HepG2 (cell line): ENCODE results near the gene RRM2. TPM values are rescaled to one million over a fixed set of nuclear protein-coding genes. Genes with fewer than 3 reads are reported as not detected.

ENCODE experiments used
- BCL6 ChIP-seq: IDR thresholded peaks from 2 replicates; pipeline ENCODE4 v1.6.1; 2016; ENCODE audit warnings: missing genetic modification reagents, missing compliant biosample characterization
- EED ChIP-seq: sonication (generic); formaldehyde crosslinking; IDR thresholded peaks from 2 replicates; pipeline ENCODE4 v1.5.0; 2020; ENCODE audit warnings: mild to moderate bottlenecking, missing genetic modification reagents
- FOSL2 ChIP-seq: sonication (generic); formaldehyde crosslinking; IDR thresholded peaks from 2 replicates; pipeline ENCODE4 v1.4.0; 2020; ENCODE audit warnings: missing genetic modification reagents
- HOXA7 ChIP-seq: sonication (generic); formaldehyde crosslinking; IDR thresholded peaks from 2 replicates; pipeline ENCODE4 v1.8.1; 2022; ENCODE audit warnings: mild to moderate bottlenecking, missing genetic modification reagents, moderate library complexity
- JARID2 ChIP-seq: sonication (generic); formaldehyde crosslinking; IDR thresholded peaks from 2 replicates; pipeline ENCODE4 v1.8.1; 2023; ENCODE audit warnings: missing genetic modification reagents, inconsistent platforms; ENCODE audit not compliant: insufficient replicate concordance
- NFAT5 ChIP-seq: sonication (generic); formaldehyde crosslinking; IDR thresholded peaks from 2 replicates; pipeline ENCODE4 v1.4.0; 2020; ENCODE audit warnings: missing genetic modification reagents
- PHB2 ChIP-seq: fragments of 450-650 bp; IDR thresholded peaks from 2 replicates; pipeline ENCODE4 v1.6.1; 2018; ENCODE audit not compliant: partially characterized antibody
- RARA ChIP-seq: IDR thresholded peaks from 2 replicates; pipeline ENCODE4 v1.6.1; 2016; ENCODE audit warnings: missing genetic modification reagents, missing compliant biosample characterization
- REPIN1 ChIP-seq: sonication (generic); formaldehyde crosslinking; IDR thresholded peaks from 2 replicates; pipeline ENCODE4 v1.8.0; 2022; ENCODE audit warnings: missing genetic modification reagents, low read depth, mild to moderate bottlenecking, borderline replicate concordance
- SATB2 ChIP-seq: sonication (generic); formaldehyde crosslinking; IDR thresholded peaks from 2 replicates; pipeline ENCODE4 v1.5.0; 2020; ENCODE audit warnings: missing genetic modification reagents
- SMAD3 ChIP-seq: sonication (generic); formaldehyde crosslinking; IDR thresholded peaks from 2 replicates; pipeline ENCODE4 v1.4.0; 2020; ENCODE audit warnings: missing genetic modification reagents
- TBX3 ChIP-seq: fragments of 450-650 bp; IDR thresholded peaks from 2 replicates; pipeline ENCODE4 v1.6.1; 2017; ENCODE audit warnings: antibody characterized with exemption, mild to moderate bottlenecking, inconsistent platforms, borderline replicate concordance
- YEATS4 ChIP-seq: sonication (generic); formaldehyde crosslinking; IDR thresholded peaks from 2 replicates; pipeline ENCODE4 v1.4.0; 2020; ENCODE audit warnings: missing genetic modification reagents, borderline replicate concordance
- ZKSCAN8 ChIP-seq: IDR thresholded peaks from 2 replicates; pipeline ENCODE4 v1.6.1; 2016; ENCODE audit warnings: borderline replicate concordance, missing genetic modification reagents, missing compliant biosample characterization
- ZMAT5 ChIP-seq: sonication (generic); formaldehyde crosslinking; IDR thresholded peaks from 2 replicates; pipeline ENCODE4 v1.5.0; 2020; ENCODE audit warnings: mild to moderate bottlenecking, low read depth, missing genetic modification reagents, borderline replicate concordance
- ZNF207 ChIP-seq: fragments of 450-650 bp; IDR thresholded peaks from 2 replicates; pipeline ENCODE4 v1.6.1; 2016; ENCODE audit warnings: antibody characterized with exemption, borderline replicate concordance
- ZNF317 ChIP-seq: sonication (generic); formaldehyde crosslinking; IDR thresholded peaks from 2 replicates; pipeline ENCODE4 v1.5.0; 2020; ENCODE audit warnings: mild to moderate bottlenecking, missing genetic modification reagents
- ZNF337 ChIP-seq: sonication (generic); formaldehyde crosslinking; IDR thresholded peaks from 2 replicates; pipeline ENCODE4 v1.5.1; 2020; ENCODE audit warnings: missing genetic modification reagents, low read depth, mild to moderate bottlenecking, borderline replicate concordance
- ZNF33A ChIP-seq: sonication (generic); formaldehyde crosslinking; IDR thresholded peaks from 2 replicates; pipeline ENCODE4 v1.5.1; 2020; ENCODE audit warnings: missing genetic modification reagents, mild to moderate bottlenecking, moderate library complexity, borderline replicate concordance
- ZNF383 ChIP-seq: sonication (generic); formaldehyde crosslinking; IDR thresholded peaks from 2 replicates; pipeline ENCODE4 v1.4.0; 2020; ENCODE audit warnings: missing genetic modification reagents, mild to moderate bottlenecking, borderline replicate concordance
- ZNF678 ChIP-seq: sonication (generic); formaldehyde crosslinking; IDR thresholded peaks from 2 replicates; pipeline ENCODE4 v1.4.0; 2020; ENCODE audit warnings: mild to moderate bottlenecking, missing genetic modification reagents
- ZNF7 ChIP-seq: IDR thresholded peaks from 2 replicates; pipeline ENCODE4 v1.6.1; 2016; ENCODE audit warnings: missing biosample characterization, missing genetic modification reagents
- ZNF75D ChIP-seq: sonication (generic); formaldehyde crosslinking; IDR thresholded peaks from 2 replicates; pipeline ENCODE4 v1.8.1; 2023; ENCODE audit warnings: missing genetic modification reagents, mild to moderate bottlenecking, borderline replicate concordance
- ZNF773 ChIP-seq: sonication (generic); formaldehyde crosslinking; IDR thresholded peaks from 2 replicates; pipeline ENCODE4 v1.4.0; 2020; ENCODE audit warnings: missing genetic modification reagents, borderline replicate concordance
- polyA plus RNA-seq, 8 experiments: library from polyadenylated mRNA; depleted of rRNA in 3 of 8; stranded (reverse) in 7 of 8; unstranded in 1 of 8; fragments of >200 nt; fragmentation: Illumina TruSeq in 4 of 8; extraction: Trizol in 4 of 8; gene quantifications; 2 replicates each; pipeline versions ENCODE4 v1.2.1 to v1.2.3, GENCODE V29; 2011 to 2016; ENCODE audit warnings: low read depth in 4 of 8, missing spikeins in 1 of 8, mixed read lengths in 1 of 8; ENCODE audit not compliant: insufficient read depth in 1 of 8
- total RNA-seq, 5 experiments: library from RNA; depleted of rRNA; stranded (reverse); fragments of >200 nt; fragmentation: Illumina TruSeq; extraction: Trizol; gene quantifications; 2 replicates each; pipeline ENCODE4 v1.2.3, GENCODE V29; 2016; ENCODE audit warnings: low read depth in 1 of 5

RRM2 gene
- total and polyA plus RNA-seq, 2 of the 13 experiments (the other 11 are each of a cell fraction or from before 2014, with no cell fraction given) = 31.3 to 150 TPM

DNA sequence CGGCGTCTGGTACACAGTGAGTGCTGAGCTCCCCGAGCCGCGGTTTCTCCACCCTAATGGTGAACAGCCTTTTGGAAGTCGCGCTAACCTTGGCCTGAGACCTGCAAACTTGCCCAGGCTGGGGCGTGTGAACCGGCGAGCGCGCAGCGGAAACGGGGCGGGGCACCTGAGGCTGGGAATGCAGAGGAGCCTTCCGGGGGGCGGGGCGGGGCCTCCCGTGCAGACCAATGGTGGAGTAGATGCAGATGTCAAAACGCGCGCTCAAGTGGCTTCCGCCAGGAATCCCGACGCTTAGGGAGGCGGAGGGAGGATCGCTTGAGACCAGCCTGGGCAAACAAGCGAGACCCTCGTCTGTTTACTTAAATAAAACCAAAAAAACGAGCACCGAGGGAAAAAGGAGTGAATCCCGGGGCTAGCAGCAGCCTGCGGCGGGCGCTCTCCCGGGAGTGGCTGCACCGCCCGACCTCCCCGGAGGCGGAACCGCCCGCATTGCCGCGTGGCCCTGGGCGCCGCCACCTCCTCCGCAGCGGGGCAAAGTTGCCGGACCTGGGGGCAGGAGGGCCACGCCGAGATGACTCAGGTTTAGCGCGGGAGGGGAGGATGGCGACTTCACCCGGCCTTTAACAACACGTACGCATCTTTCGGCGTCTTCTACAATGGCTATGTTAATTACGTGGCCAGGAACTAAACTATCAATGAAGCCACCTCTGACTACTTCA lies 2.2 kb upstream of the RRM2 start (continued):
- TF ChIP-seq ZNF773 (CRISPR knock-in tag) (peak; percentile 91), PHB2 (no peak), SMAD3 (0 out of 2 replicates have a peak, but pooled peaks have one; percentile 6), ZNF7 (CRISPR knock-in tag) (no peak; the same call in 1 of the 2 replicates), ZNF207 (no peak), ZNF678 (peak; percentile 82; the same call in 1 of the 2 replicates), NFAT5 (CRISPR knock-in tag) (peak; percentile 89), REPIN1 (CRISPR knock-in tag) (peak; percentile 80), RARA (CRISPR knock-in tag) (peak; percentile 77), BCL6 (peak; percentile 47), TBX3 (0 out of 2 replicates have a peak, but pooled peaks have one; percentile 58), ZNF383 (CRISPR knock-in tag) (no peak), ZNF317 (CRISPR knock-in tag) (peak; percentile 72; the same call in 1 of the 2 replicates), ZNF75D (CRISPR knock-in tag) (no peak; the same call in 1 of the 2 replicates), JARID2 (CRISPR knock-in tag) (no peak), ZKSCAN8 (CRISPR knock-in tag) (peak; percentile 61; the same call in 1 of the 2 replicates), SATB2 (CRISPR knock-in tag) (0 out of 2 replicates have a peak, but pooled peaks have one; percentile 60), HOXA7 (CRISPR knock-in tag) (no peak), EED (CRISPR knock-in tag) (no peak), FOSL2 (CRISPR knock-in tag) (peak; percentile 95), YEATS4 (CRISPR knock-in tag) (peak; percentile 99), ZMAT5 (no peak), ZNF33A (no peak), ZNF337 (CRISPR knock-in tag) (peak; percentile 42; the same call in 1 of the 2 replicates)
